ENCODE data around the gene PTPN3. TPM values are rescaled to one million over a fixed set of nuclear protein-coding genes. Genes with fewer than 3 reads are reported as not detected.

PTPN3 gene
- total and polyA plus RNA-seq, 10 of the 15 experiments (the other 5 are each of a cell fraction or from before 2014, with no cell fraction given): 0.18 to 1.3 (median 0.39) TPM

GRCh38 chr9:109399258-109399767 lies 98.8 kb downstream of the PTPN3 start (continued):
- TF ChIP-seq TCF3 (IDR thresholded peaks at IDR 0.05; ENCODE audit: borderline replicate concordance, insufficient read depth, low read depth, low read length) (peak; percentile 20; the same call in 1 of the 2 replicates), SUPT20H (IDR thresholded peaks at IDR 0.05; ENCODE audit: borderline replicate concordance, control insufficient read depth, low read depth, low read length) (no peak), IKZF2 (IDR thresholded peaks at IDR 0.05) (peak in 1 of 2 experiments; percentile 35; a peak in 1 of 4 replicates), ETV6 (conservative IDR thresholded peaks at IDR 0.05 in 1 of 2, IDR thresholded peaks at IDR 0.05 in 1 of 2; ENCODE audit: borderline replicate concordance in 1 of 2, low read depth in 1 of 2) (no peak), ZNF24 (IDR thresholded peaks at IDR 0.05) (0 out of 2 replicates have a peak, but pooled peaks have one; percentile 15), SREBF1 (IDR thresholded peaks at IDR 0.05; ENCODE audit: low read length) (peak; percentile 43; the same call in 1 of the 2 replicates)
- TF ChIP-seq, protein P1, sequence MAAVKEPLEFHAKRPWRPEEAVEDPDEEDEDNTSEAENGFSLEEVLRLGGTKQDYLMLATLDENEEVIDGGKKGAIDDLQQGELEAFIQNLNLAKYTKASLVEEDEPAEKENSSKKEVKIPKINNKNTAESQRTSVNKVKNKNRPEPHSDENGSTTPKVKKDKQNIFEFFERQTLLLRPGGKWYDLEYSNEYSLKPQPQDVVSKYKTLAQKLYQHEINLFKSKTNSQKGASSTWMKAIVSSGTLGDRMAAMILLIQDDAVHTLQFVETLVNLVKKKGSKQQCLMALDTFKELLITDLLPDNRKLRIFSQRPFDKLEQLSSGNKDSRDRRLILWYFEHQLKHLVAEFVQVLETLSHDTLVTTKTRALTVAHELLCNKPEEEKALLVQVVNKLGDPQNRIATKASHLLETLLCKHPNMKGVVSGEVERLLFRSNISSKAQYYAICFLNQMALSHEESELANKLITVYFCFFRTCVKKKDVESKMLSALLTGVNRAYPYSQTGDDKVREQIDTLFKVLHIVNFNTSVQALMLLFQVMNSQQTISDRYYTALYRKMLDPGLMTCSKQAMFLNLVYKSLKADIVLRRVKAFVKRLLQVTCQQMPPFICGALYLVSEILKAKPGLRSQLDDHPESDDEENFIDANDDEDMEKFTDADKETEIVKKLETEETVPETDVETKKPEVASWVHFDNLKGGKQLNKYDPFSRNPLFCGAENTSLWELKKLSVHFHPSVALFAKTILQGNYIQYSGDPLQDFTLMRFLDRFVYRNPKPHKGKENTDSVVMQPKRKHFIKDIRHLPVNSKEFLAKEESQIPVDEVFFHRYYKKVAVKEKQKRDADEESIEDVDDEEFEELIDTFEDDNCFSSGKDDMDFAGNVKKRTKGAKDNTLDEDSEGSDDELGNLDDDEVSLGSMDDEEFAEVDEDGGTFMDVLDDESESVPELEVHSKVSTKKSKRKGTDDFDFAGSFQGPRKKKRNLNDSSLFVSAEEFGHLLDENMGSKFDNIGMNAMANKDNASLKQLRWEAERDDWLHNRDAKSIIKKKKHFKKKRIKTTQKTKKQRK (IDR thresholded peaks at IDR 0.05; ENCODE audit: low read depth, low read length): no peak
- TF ChIP-seq, protein P2, sequence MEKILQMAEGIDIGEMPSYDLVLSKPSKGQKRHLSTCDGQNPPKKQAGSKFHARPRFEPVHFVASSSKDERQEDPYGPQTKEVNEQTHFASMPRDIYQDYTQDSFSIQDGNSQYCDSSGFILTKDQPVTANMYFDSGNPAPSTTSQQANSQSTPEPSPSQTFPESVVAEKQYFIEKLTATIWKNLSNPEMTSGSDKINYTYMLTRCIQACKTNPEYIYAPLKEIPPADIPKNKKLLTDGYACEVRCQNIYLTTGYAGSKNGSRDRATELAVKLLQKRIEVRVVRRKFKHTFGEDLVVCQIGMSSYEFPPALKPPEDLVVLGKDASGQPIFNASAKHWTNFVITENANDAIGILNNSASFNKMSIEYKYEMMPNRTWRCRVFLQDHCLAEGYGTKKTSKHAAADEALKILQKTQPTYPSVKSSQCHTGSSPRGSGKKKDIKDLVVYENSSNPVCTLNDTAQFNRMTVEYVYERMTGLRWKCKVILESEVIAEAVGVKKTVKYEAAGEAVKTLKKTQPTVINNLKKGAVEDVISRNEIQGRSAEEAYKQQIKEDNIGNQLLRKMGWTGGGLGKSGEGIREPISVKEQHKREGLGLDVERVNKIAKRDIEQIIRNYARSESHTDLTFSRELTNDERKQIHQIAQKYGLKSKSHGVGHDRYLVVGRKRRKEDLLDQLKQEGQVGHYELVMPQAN (conservative IDR thresholded peaks at IDR 0.05): no peak

Measured in GM12878 (cell line).